HUDEP-2 (cell line): ENCODE data around the gene HMOX1.
A peak's percentile ranks its signal among the peaks of the same experiment; 100 is the strongest.
"Not testable (repeated sequence)": the region's sequence is repeated elsewhere in the genome, so short reads cannot be mapped to it uniquely, and the experiment has no call there.

Experiments used
- DNase-seq, 76 experiments: peaks; one replicate each; lab custom pipeline; 2025; ENCODE audit not compliant: unreplicated experiment in 76 of 76; lab: John Stamatoyannopoulos, UW

The HMOX1 gene

GRCh38 chr22:35349704-35350538 lies 31.0 kb upstream of the HMOX1 start:
- no peak for DNase-seq

GRCh38 chr22:35350539-35351503 lies 30.1 kb upstream of the HMOX1 start:
- peak in 73 of 76 experiments; percentile 6 to 93 (median 81) for DNase-seq

GRCh38 chr22:35352214-35353111 lies 28.4 kb upstream of the HMOX1 start:
- DNase-seq: peak in 18 of 76 experiments; percentile 3 to 50 (median 30)

- no peak for DNase-seq
Observed at GRCh38 chr22:35353318-35353717, 27.6 kb upstream of the HMOX1 start.

- no peak for DNase-seq
Observed at GRCh38 chr22:35354068-35354467, 26.8 kb upstream of the HMOX1 start.

DNA sequence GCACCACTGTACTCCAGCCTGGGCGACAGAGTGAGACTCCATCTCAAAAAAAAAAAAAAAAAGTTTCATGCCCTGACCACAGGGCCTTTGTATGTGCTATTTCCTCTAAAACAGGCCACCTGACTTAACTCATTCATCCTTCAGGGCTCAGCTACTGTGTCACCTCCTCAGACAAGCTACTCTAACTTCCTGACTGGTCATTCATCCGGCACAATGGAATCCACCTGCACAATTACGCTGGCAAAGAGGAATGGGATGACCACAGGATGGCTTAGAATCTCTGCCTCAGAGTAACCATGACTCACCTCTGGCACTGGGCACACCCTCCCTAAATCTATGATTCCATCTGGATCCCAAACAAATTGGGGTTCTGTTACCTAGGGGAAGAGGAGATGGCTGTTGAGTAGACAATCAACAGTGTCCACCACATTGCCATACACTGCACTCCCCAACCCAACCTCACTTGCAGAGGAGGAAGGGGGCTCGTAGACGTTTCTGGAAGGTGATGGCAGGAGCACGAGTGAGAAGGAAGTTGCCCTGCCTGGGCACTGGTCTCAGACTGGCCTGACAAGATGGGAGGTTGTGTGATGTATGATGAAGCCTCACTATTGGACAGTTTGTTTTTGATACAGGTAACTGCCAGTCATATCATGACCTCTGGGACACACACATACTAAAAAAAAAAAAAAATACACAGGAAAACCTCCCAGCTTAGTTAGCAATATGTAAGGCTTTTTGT lies 22.8 kb upstream of the HMOX1 start:
- no peak for DNase-seq

DNA sequence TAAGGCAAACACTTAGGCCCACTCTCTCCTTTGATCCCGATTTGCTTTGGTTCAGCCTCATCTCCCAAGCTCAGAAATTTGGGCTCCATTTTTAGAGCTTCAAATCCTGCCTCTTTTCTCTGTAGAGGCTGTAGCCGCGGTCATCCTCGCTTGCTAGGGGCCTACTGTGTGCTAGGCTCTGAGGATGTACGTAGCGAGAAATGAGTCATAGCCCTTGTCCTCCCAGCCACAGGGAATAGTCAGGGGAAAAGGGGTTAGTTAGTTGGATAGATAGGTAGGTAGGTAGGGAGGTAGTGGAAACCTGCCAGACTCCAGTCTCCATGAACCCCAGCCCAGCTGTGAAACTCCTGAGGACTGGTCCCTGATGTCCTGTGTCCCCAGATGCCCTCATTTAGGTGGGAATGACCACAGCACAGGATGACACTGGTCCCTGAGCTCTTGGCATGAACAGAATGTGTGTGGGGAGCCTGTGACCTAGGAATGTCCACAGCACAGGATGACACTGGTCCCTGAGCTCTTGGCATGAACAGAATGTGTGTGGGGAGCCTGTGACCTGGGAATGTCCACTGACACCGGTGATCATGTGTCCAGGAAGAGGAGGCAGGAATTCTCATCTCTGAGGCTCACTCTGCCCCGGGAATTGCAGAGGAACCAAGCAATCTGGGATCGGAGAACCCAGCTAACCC lies 21.4 kb upstream of the HMOX1 start:
- no peak for DNase-seq

- no peak for DNase-seq
Observed at GRCh38 chr22:35361001-35361558, 19.8 kb upstream of the HMOX1 start.

DNA sequence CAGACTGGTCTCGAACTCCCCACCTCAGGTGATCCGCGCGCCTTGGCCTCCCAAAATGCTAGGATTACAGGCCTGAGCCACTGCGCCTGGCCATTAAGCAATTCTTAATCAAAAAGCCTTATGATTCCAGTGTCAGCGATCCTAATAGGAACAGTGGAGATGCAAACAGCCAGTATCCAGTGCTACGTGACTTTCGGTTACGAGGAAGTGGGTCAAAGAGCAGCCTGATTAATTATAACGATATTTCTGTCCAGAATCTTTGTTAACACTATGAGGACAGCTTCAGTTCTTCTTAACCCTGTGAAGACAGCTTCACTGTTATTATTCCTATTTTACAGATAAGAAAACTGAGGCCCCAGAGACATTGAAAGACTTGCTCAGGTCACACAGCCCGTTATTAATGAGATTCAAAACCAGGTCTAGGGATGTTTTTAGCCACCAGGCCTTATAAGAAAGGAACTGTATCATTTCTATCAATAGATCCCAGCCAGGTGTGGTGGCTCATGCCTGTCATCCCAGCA lies 17.3 kb upstream of the HMOX1 start:
- no peak for DNase-seq

GRCh38 chr22:35364230-35364629 lies 16.7 kb upstream of the HMOX1 start:
- not testable (repeated sequence) for DNase-seq

- peak in 11 of 76 experiments; percentile 4 to 40 (median 21) for DNase-seq
Observed at GRCh38 chr22:35367331-35367886, 13.5 kb upstream of the HMOX1 start.

GRCh38 chr22:35368386-35368785 lies 12.5 kb upstream of the HMOX1 start:
- no peak for DNase-seq

GRCh38 chr22:35369996-35370395 lies 10.9 kb upstream of the HMOX1 start:
- no peak for DNase-seq

DNA sequence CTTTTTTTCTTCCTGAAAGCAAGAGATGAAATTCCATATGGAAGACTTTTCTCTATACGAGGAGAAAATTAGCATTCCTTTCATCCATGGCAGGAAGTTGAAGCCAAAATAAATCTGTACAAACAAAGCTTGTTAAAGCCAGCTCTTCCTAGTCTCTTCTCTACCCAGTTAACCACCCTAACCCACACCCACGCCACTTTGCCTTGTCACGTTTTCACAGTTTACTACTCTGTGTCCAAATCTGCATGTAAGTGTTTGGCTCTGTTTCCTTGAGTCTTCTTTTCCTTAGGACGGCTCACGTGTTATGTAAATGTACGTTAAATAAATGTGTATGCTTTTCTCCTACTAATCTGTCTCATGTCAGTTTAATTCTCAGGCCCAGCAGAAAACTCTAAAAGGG lies 7.1 kb upstream of the HMOX1 start:
- DNase-seq: no peak

GRCh38 chr22:35375031-35375430 lies 5.9 kb upstream of the HMOX1 start:
- DNase-seq: no peak

DNA sequence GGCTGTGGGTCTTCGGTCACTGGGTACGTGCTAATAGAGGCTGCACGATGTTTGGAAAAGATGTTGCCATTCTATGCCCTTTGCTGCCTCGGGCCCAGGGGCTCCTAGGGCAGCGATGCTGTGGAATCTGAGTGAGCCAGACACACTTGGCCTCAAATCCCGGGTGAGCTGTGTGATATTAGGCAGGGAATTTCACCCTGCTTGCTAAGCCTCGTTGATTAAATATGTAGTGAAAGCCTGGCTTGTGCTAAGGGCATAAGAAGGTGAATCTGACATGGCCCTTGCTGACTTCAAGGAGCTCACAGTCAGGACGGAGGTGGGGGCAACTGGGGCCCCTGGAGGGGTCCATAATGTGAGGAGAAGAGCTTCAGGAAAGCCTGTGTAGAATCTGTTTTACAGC lies 5.4 kb upstream of the HMOX1 start:
- DNase-seq: no peak

GRCh38 chr22:35376728-35377472 lies 4.0 kb upstream of the HMOX1 start:
- peak in 70 of 76 experiments; percentile 6 to 80 (median 46) for DNase-seq

- DNase-seq: no peak
Observed at GRCh38 chr22:35377735-35378134, 3.2 kb upstream of the HMOX1 start.
